HEK293 (cell line): ENCODE results near the gene DCHS2.

Experiments used
- CTCF ChIA-PET: fragments of 350-600 bp; formaldehyde crosslinking; extraction: SDS; loops from one replicate; lab custom pipeline; 2021; ENCODE audit warnings: antibody characterized with exemption; lab: Yijun Ruan, JAX
- POLR2A ChIA-PET: fragments of 300-600 bp; formaldehyde crosslinking; extraction: SDS; loops from one replicate; lab custom pipeline; 2020; ENCODE audit warnings: antibody characterized with exemption, inconsistent platforms; lab: Yijun Ruan, JAX
- H3K27ac ChIP-seq: fragments of 200-500 bp; sonication (Bioruptor generic); 2 replicates; pipeline ENCODE4 v1.5.1; 2014; ENCODE audit warnings: low read depth, low read length, control low read depth, inconsistent platforms; ENCODE audit errors: extremely low read depth
- H3K36me3 ChIP-seq, 2 experiments: fragments of 200-500 bp in 1 of 2; sonication (Bioruptor generic) in 1 of 2; 1 replicate in 1 of 2; 2 replicates in 1 of 2; pipeline ENCODE4 v1.5.1; 2014 to 2017; ENCODE audit warnings: inconsistent platforms in 2 of 2, low read length in 2 of 2; ENCODE audit not compliant: control insufficient read depth in 2 of 2, insufficient read depth in 1 of 2
- H3K4me1 ChIP-seq: fragments of 200-500 bp; sonication (Bioruptor generic); 2 replicates; pipeline ENCODE4 v1.5.1; 2014; ENCODE audit warnings: mild to moderate bottlenecking, low read length, inconsistent platforms; ENCODE audit not compliant: control insufficient read depth, insufficient read depth
- H3K4me3 ChIP-seq: 2 replicates; pipeline ENCODE4 v1.5.1; 2011; ENCODE audit warnings: low read depth, mild to moderate bottlenecking, control low read depth, low read length, moderate library complexity
- H3K9me3 ChIP-seq: fragments of 200-500 bp; sonication (Bioruptor generic); 2 replicates; pipeline ENCODE4 v1.5.1; 2014; ENCODE audit warnings: low read depth, low read length, inconsistent platforms; ENCODE audit not compliant: control insufficient read depth, insufficient read depth
- BCL6B ChIP-seq: fragments of 450-650 bp; formaldehyde crosslinking; IDR thresholded peaks from 2 replicates; pipeline ENCODE4 v1.5.1; 2017; ENCODE audit warnings: missing biosample characterization, missing genetic modification characterization
- CTCF ChIP-seq: fragments of 450-650 bp; formaldehyde crosslinking; IDR thresholded peaks from 2 replicates; pipeline ENCODE4 v1.5.1; 2016; ENCODE audit warnings: missing biosample characterization, missing genetic modification characterization
- GFI1B ChIP-seq: fragments of 450-650 bp; formaldehyde crosslinking; IDR thresholded peaks from 2 replicates; pipeline ENCODE4 v1.5.1; 2016; ENCODE audit warnings: missing biosample characterization, missing genetic modification characterization
- HOXA7 ChIP-seq: sonication (generic); formaldehyde crosslinking; IDR thresholded peaks from 2 replicates; pipeline ENCODE4 v1.8.1; 2022; ENCODE audit warnings: missing genetic modification reagents, borderline replicate concordance
- KLF10 ChIP-seq: fragments of 450-650 bp; IDR thresholded peaks from 2 replicates; pipeline ENCODE4 v1.5.1; 2018; ENCODE audit warnings: missing biosample characterization, mild to moderate bottlenecking, missing genetic modification characterization
- KLF17 ChIP-seq: fragments of 450-650 bp; formaldehyde crosslinking; IDR thresholded peaks from 2 replicates; pipeline ENCODE4 v1.5.1; 2016; ENCODE audit warnings: missing biosample characterization, missing genetic modification characterization
- KLF8 ChIP-seq: fragments of 450-650 bp; formaldehyde crosslinking; IDR thresholded peaks from 2 replicates; pipeline ENCODE4 v1.5.1; 2016; ENCODE audit warnings: missing biosample characterization, missing genetic modification characterization
- PRDM4 ChIP-seq: fragments of 450-650 bp; formaldehyde crosslinking; IDR thresholded peaks from 2 replicates; pipeline ENCODE4 v1.5.1; 2017; ENCODE audit warnings: missing biosample characterization, missing genetic modification characterization
- SCRT1 ChIP-seq: fragments of 450-650 bp; formaldehyde crosslinking; IDR thresholded peaks from 2 replicates; pipeline ENCODE4 v1.5.1; 2016; ENCODE audit warnings: missing biosample characterization, missing genetic modification characterization, borderline replicate concordance
- SP2 ChIP-seq: fragments of 450-650 bp; formaldehyde crosslinking; IDR thresholded peaks from 2 replicates; pipeline ENCODE4 v1.5.1; 2016; ENCODE audit warnings: missing biosample characterization, missing genetic modification characterization
- SP7 ChIP-seq: fragments of 450-650 bp; formaldehyde crosslinking; IDR thresholded peaks from 2 replicates; pipeline ENCODE4 v1.5.1; 2016; ENCODE audit warnings: missing biosample characterization, missing genetic modification characterization
- YY1 ChIP-seq: fragments of 450-650 bp; formaldehyde crosslinking; IDR thresholded peaks from 2 replicates; pipeline ENCODE4 v1.5.1; 2018; ENCODE audit warnings: missing biosample characterization, missing genetic modification characterization
- ZBTB1 ChIP-seq: fragments of 450-650 bp; formaldehyde crosslinking; IDR thresholded peaks from 2 replicates; pipeline ENCODE4 v1.5.1; 2016; ENCODE audit warnings: missing biosample characterization, missing genetic modification characterization
- ZBTB20 ChIP-seq: fragments of 450-650 bp; formaldehyde crosslinking; IDR thresholded peaks from 2 replicates; pipeline ENCODE4 v1.5.1; 2016; ENCODE audit warnings: missing biosample characterization, missing genetic modification characterization
- ZBTB49 ChIP-seq: fragments of 450-650 bp; formaldehyde crosslinking; IDR thresholded peaks from 2 replicates; pipeline ENCODE4 v1.5.1; 2016; ENCODE audit warnings: missing biosample characterization, missing genetic modification characterization, low read depth
- ZFHX2 ChIP-seq: fragments of 450-650 bp; formaldehyde crosslinking; conservative IDR thresholded peaks from 2 replicates; pipeline ENCODE4 v1.5.1; 2016; ENCODE audit warnings: missing biosample characterization, missing genetic modification characterization
- ZFP3 ChIP-seq: fragments of 450-650 bp; formaldehyde crosslinking; IDR thresholded peaks from 2 replicates; pipeline ENCODE4 v1.5.1; 2016; ENCODE audit warnings: low read depth, missing biosample characterization, missing genetic modification characterization
- ZNF140 ChIP-seq: fragments of 450-650 bp; formaldehyde crosslinking; IDR thresholded peaks from 2 replicates; pipeline ENCODE4 v1.5.1; 2016; ENCODE audit warnings: missing biosample characterization, missing genetic modification characterization
- ZNF174 ChIP-seq: fragments of 450-650 bp; formaldehyde crosslinking; IDR thresholded peaks from 2 replicates; pipeline ENCODE4 v1.5.0; 2017; ENCODE audit warnings: missing biosample characterization, mild to moderate bottlenecking, missing genetic modification characterization
- ZNF548 ChIP-seq: fragments of 450-650 bp; formaldehyde crosslinking; IDR thresholded peaks from 2 replicates; pipeline ENCODE4 v1.5.1; 2016; ENCODE audit warnings: missing biosample characterization, missing genetic modification characterization
- ZNF610 ChIP-seq: fragments of 450-650 bp; formaldehyde crosslinking; IDR thresholded peaks from 2 replicates; pipeline ENCODE4 v1.5.1; 2016; ENCODE audit warnings: missing biosample characterization, missing genetic modification characterization, borderline replicate concordance
- ZNF623 ChIP-seq: fragments of 450-650 bp; formaldehyde crosslinking; IDR thresholded peaks from 2 replicates; pipeline ENCODE4 v1.5.1; 2016; ENCODE audit warnings: missing biosample characterization, missing genetic modification characterization
- ZNF701 ChIP-seq: fragments of 450-650 bp; formaldehyde crosslinking; IDR thresholded peaks from 2 replicates; pipeline ENCODE4 v1.5.1; 2016; ENCODE audit warnings: missing biosample characterization, missing genetic modification characterization

Gene DCHS2

GRCh38 chr4:154234576-154234975 is 257.0 kb downstream of the DCHS2 start:
- CTCF ChIA-PET: no interaction called here
- Histone ChIP-seq H3K9me3 (no peaks in the 10 kb centered on the region), H3K36me3 (no peaks in the 10 kb centered on the region), H3K4me1 (no peaks in the 10 kb centered on the region), H3K4me3 (no peak overlapping the region), H3K27ac (no peak overlapping the region)
- POLR2A ChIA-PET: no interaction called here
- TF ChIP-seq YY1 (tag by site-specific recombination) (no peak), SCRT1 (no peak), ZBTB20 (tag by site-specific recombination) (no peak), ZNF623 (tag by site-specific recombination) (no peak), ZBTB1 (tag by site-specific recombination) (no peak), SP2 (tag by site-specific recombination) (no peak)

GRCh38 chr4:154231806-154232478 is 259.7 kb downstream of the DCHS2 start:
- no peak overlapping the region for H3K27ac ChIP-seq
- POLR2A ChIA-PET: no interaction called here
- CTCF ChIA-PET: interaction anchor here (0.6 to 0.7 kb wide), 3 partner anchors 15 to 1496 kb away, joined by 3 to 5 read pairs (median 4); no protein-coding TSS in a partner anchor

GRCh38 chr4:154230723-154231122 is 260.9 kb downstream of the DCHS2 start:
- H3K27ac ChIP-seq: no peak overlapping the region
- H3K9me3 ChIP-seq: no peaks in the 10 kb centered on the region
- H3K4me3 ChIP-seq: no peak overlapping the region
- H3K4me1 ChIP-seq: no peaks in the 10 kb centered on the region
- CTCF ChIA-PET: no interaction called here
- POLR2A ChIA-PET: no interaction called here
- no peaks in the 10 kb centered on the region for H3K36me3 ChIP-seq
- no peak for TF ChIP-seq KLF10
- TF ChIP-seq ZBTB49 (tag by site-specific recombination): no peak
- TF ChIP-seq KLF17 (tag by site-specific recombination): no peak
- TF ChIP-seq PRDM4 (tag by site-specific recombination): no peak
- no peak for TF ChIP-seq ZNF548 (tag by site-specific recombination)
- TF ChIP-seq ZFP3: no peak
- no peak for TF ChIP-seq ZNF610 (tag by site-specific recombination)
- TF ChIP-seq SP7 (tag by site-specific recombination): no peak
- TF ChIP-seq BCL6B (tag by site-specific recombination): no peak
- TF ChIP-seq HOXA7: no peak
- no peak for TF ChIP-seq CTCF (tag by site-specific recombination)
- TF ChIP-seq KLF8: no peak
- no peak for TF ChIP-seq ZNF174
- no peak for TF ChIP-seq ZNF140 (tag by site-specific recombination)
- no peak for TF ChIP-seq ZNF623 (tag by site-specific recombination)

More at GRCh38 chr4:154231806-154232478, 259.7 kb downstream of the DCHS2 start:
- TF ChIP-seq GFI1B (tag by site-specific recombination): no peak
- no peak for TF ChIP-seq ZFHX2
- TF ChIP-seq ZNF701 (tag by site-specific recombination): no peak
- TF ChIP-seq ZBTB20 (tag by site-specific recombination): no peak
- H3K4me3 ChIP-seq: no peak overlapping the region
- no peaks in the 10 kb centered on the region for H3K9me3 ChIP-seq
- no peaks in the 10 kb centered on the region for H3K36me3 ChIP-seq
- H3K4me1 ChIP-seq: no peaks in the 10 kb centered on the region
